Measurements from ENCODE around the gene TOX2. TPM values are rescaled to one million over a fixed set of nuclear protein-coding genes. Genes with fewer than 3 reads are reported as not detected.

Gene TOX2
- total and polyA plus RNA-seq, 2 donors from 2014 or later = 4.7 to 5.9 TPM

DNA sequence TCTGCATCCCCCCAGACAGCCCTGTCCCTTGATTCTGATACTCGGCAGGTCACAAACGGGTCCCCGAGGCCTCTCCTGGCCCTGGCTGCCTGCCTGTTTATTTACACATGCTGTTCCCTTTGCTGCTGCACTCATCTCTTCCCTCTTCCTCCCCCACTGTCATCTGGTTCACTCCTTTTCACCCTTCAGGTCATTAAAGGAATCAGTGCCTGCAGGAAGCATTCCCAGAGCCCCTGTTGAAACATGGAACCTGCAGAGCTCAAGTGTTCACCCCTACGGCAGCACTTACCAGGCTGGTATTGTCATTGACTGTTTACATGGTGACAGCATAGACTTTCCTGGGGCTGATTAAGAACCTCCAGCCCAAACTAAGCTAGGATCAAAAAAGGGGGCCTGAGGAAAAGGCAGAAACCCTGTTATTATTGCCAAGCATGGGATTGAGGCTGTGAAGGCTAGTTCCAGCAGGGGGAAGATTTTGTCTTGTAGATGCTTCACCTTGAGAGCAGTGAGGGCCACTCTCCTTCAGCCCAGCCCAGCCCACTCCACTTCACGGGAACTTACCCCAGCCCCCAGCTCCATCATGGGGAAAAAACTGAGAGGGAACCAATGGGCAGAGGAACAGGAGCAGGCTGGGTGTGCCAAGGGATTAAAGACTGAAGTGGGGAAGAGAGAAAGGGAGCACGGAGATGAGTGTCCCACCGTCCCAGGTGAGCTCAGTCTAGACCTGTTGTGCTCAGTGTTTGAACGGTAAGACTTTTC, 199.1 kb downstream of the TOX2 start:
- no peak overlapping the region for H3K27ac ChIP-seq (ENCODE audit: low read depth in 2 of 2, low read length in 2 of 2)
- no peaks in the 10 kb centered on the region for H3K27me3 ChIP-seq (ENCODE audit: control insufficient read depth, insufficient read depth, low read length)
- FAIRE-seq (no peak), DNase-seq (peak in 2 of 5 donors; percentile 43 to 48)
- intact Hi-C loops (cut with DNase I) = no loop called here
- no peak overlapping the region for H3K9ac ChIP-seq (ENCODE audit: low read length in 3 of 3)
- H3K9me3 ChIP-seq (ENCODE audit: control insufficient read depth in 2 of 3, insufficient read depth in 1 of 3, low read length in 3 of 3) = no peaks in the 10 kb centered on the region
- TF ChIP-seq, protein P1, sequence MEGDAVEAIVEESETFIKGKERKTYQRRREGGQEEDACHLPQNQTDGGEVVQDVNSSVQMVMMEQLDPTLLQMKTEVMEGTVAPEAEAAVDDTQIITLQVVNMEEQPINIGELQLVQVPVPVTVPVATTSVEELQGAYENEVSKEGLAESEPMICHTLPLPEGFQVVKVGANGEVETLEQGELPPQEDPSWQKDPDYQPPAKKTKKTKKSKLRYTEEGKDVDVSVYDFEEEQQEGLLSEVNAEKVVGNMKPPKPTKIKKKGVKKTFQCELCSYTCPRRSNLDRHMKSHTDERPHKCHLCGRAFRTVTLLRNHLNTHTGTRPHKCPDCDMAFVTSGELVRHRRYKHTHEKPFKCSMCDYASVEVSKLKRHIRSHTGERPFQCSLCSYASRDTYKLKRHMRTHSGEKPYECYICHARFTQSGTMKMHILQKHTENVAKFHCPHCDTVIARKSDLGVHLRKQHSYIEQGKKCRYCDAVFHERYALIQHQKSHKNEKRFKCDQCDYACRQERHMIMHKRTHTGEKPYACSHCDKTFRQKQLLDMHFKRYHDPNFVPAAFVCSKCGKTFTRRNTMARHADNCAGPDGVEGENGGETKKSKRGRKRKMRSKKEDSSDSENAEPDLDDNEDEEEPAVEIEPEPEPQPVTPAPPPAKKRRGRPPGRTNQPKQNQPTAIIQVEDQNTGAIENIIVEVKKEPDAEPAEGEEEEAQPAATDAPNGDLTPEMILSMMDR (IDR thresholded peaks at IDR 0.05; ENCODE audit: borderline replicate concordance, extremely low read depth, insufficient read depth) = no peak
- H3K4me3 ChIP-seq (ENCODE audit: low read length in 3 of 3) = no peak overlapping the region
- H3K4me1 ChIP-seq (ENCODE audit: control insufficient read depth in 2 of 3, insufficient read depth in 2 of 3, low read depth in 1 of 3, low read length in 3 of 3) = no peaks in the 10 kb centered on the region
- no peaks in the 10 kb centered on the region for H3K36me3 ChIP-seq (ENCODE audit: control insufficient read depth in 2 of 3, insufficient read depth in 3 of 3, low read length in 3 of 3)

DNA sequence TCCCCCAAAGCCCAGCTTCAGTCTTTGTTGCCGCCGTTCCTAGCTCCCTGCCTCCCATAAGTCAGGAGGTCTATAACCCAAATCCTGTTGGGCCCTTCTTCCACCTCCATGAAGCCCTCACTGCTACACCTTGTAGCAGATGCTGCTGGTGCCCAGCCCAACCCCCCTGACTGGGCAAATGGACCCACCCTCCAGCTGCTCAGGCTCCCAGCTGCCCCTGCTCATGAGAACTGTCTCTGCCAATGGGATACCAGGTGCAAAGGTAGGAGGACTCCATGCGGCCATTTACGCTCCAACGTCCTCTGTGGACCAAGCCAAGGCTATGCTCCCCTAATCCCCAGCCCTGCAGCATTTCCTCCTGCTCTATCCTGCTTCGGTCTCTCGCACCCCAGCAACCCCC, 200.5 kb downstream of the TOX2 start:
- H3K4me1 ChIP-seq (ENCODE audit: control insufficient read depth in 2 of 3, insufficient read depth in 2 of 3, low read depth in 1 of 3, low read length in 3 of 3) = no peaks in the 10 kb centered on the region
- no peak overlapping the region for H3K9ac ChIP-seq (ENCODE audit: low read length in 3 of 3)
- no peaks in the 10 kb centered on the region for H3K9me3 ChIP-seq (ENCODE audit: control insufficient read depth in 2 of 3, insufficient read depth in 1 of 3, low read length in 3 of 3)
- FAIRE-seq (no peak), DNase-seq (no peak)
- intact Hi-C loops (cut with DNase I) = loop anchor here (5.0 kb wide), 1 partner anchor 77 kb away; no protein-coding TSS in a partner anchor
- H3K36me3 ChIP-seq (ENCODE audit: control insufficient read depth in 2 of 3, insufficient read depth in 3 of 3, low read length in 3 of 3) = no peaks in the 10 kb centered on the region
- no peak overlapping the region for H3K27ac ChIP-seq (ENCODE audit: low read depth in 2 of 2, low read length in 2 of 2)
- TF ChIP-seq, protein P1 (IDR thresholded peaks at IDR 0.05; ENCODE audit: borderline replicate concordance, extremely low read depth, insufficient read depth) = no peak
- no peak overlapping the region for H3K4me3 ChIP-seq (ENCODE audit: low read length in 3 of 3)
- H3K27me3 ChIP-seq (ENCODE audit: control insufficient read depth, insufficient read depth, low read length) = no peaks in the 10 kb centered on the region

DNA sequence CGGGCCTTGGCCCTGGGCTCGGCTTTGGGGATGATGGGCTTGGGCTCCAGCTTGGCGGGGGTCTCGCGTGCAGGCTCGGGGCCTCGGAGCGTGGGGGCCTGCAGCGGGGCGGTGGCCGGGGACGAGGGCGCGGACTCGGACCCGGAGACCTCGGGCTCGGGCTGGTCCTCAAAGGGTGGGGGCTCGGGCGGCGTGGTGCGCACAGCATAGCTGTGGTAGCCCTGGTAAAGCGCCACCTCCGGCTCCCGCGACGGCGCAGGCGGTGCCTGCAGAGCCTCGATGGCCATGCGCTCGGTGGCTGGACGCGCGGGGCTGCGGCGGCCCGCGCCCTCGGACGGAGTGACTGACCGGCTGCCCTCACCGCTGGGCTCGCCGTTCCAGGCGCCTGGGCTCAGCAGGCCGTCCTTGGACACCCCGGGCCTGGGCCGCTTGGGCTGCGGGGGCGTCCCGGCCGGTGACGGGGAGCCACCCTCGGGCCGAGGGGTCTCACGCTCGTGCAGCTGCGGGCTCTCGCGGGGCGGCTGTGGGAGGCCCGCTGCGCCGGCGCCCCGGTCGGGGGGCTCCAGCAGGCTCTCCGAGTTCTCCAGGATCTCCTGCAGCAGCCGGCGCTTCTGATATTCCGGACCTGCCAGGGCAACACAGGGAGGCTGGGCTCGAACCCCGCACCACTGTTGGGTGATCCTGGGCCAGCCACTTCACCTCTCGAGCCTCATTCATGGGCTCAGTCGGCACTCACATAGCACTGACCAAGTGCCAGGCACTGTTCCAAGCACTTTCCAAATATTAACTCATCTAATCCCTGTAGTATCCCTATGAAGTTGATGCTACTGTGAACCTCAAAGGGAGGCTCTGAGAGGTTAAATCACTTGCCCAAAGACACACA, 201.4 kb downstream of the TOX2 start:
- FAIRE-seq (no peak), DNase-seq (no peak)
- Histone ChIP-seq H3K4me1 (ENCODE audit: control insufficient read depth in 2 of 3, insufficient read depth in 2 of 3, low read depth in 1 of 3, low read length in 3 of 3) (no peaks in the 10 kb centered on the region), H3K9me3 (ENCODE audit: control insufficient read depth in 2 of 3, insufficient read depth in 1 of 3, low read length in 3 of 3) (no peaks in the 10 kb centered on the region), H3K27ac (ENCODE audit: low read depth in 2 of 2, low read length in 2 of 2) (no peak overlapping the region), H3K9ac (ENCODE audit: low read length in 3 of 3) (no peak overlapping the region), H3K4me3 (ENCODE audit: low read length in 3 of 3) (no peak overlapping the region), H3K36me3 (ENCODE audit: control insufficient read depth in 2 of 3, insufficient read depth in 3 of 3, low read length in 3 of 3) (no peaks in the 10 kb centered on the region), H3K27me3 (ENCODE audit: control insufficient read depth, insufficient read depth, low read length) (no peaks in the 10 kb centered on the region)
- intact Hi-C loops (cut with DNase I) = loop anchor here (5.0 kb wide), 1 partner anchor 76 kb away; no protein-coding TSS in a partner anchor
- TF ChIP-seq, protein P1 (IDR thresholded peaks at IDR 0.05; ENCODE audit: borderline replicate concordance, extremely low read depth, insufficient read depth) = no peak
